SU-DHL-6 (cell line): ENCODE measurements around the gene THSD7A.

Source experiments
- H2AFZ ChIP-seq: fragments of 200-600 bp; sonication (generic); 2 replicates; pipeline ENCODE4 v1.6.1; 2014; ENCODE audit warnings: low read depth, mild to moderate bottlenecking, moderate library complexity, mixed read lengths, antibody characterized with exemption, low read length; ENCODE audit not compliant: severe bottlenecking
- H3F3A ChIP-seq: fragments of 200-600 bp; shearing (Covaris generic); 2 replicates; pipeline ENCODE4 v1.6.0; 2016; ENCODE audit warnings: antibody characterized with exemption, mild to moderate bottlenecking; ENCODE audit not compliant: insufficient read depth
- H3K27ac ChIP-seq: fragments of 200-600 bp; sonication (generic); 2 replicates; pipeline ENCODE4 v1.5.1; 2016; ENCODE audit warnings: low read depth, mild to moderate bottlenecking, low read length, moderate library complexity, mixed read lengths
- H3K27me3 ChIP-seq: fragments of 200-600 bp; sonication (generic), shearing (Covaris generic); 2 replicates; pipeline ENCODE4 v1.6.0; 2014; ENCODE audit warnings: mild to moderate bottlenecking, low read length
- H3K36me3 ChIP-seq: fragments of 200-600 bp; sonication (generic); 2 replicates; pipeline ENCODE4 v1.6.1; 2014; ENCODE audit warnings: mild to moderate bottlenecking, low read length, mixed read lengths
- H3K4me2 ChIP-seq: fragments of 300-600, 200-600 bp; shearing (Covaris generic), sonication (generic); 2 replicates; pipeline ENCODE4 v1.6.0; 2014; ENCODE audit warnings: low read length, low read depth, mild to moderate bottlenecking; ENCODE audit not compliant: poor library complexity, severe bottlenecking
- H3K4me3 ChIP-seq: fragments of 200-600 bp; sonication (generic); 2 replicates; pipeline ENCODE4 v1.5.1; 2014; ENCODE audit warnings: antibody characterized with exemption, low read length, mild to moderate bottlenecking, mixed read lengths; ENCODE audit not compliant: insufficient read depth, poor library complexity, severe bottlenecking
- H3K79me2 ChIP-seq: fragments of 200-600 bp; sonication (generic); 2 replicates; pipeline ENCODE4 v1.6.1; 2014; ENCODE audit warnings: mild to moderate bottlenecking, low read length, moderate library complexity; ENCODE audit not compliant: insufficient read depth
- H3K9ac ChIP-seq: fragments of 200-600 bp; sonication (generic); 2 replicates; pipeline ENCODE4 v1.7.0; 2014; ENCODE audit warnings: mild to moderate bottlenecking, low read length
- H3K9me2 ChIP-seq: fragments of 200-600 bp; sonication (generic); replicated peaks from 2 replicates; pipeline ENCODE4 v1.6.1; 2014; ENCODE audit warnings: low read length; ENCODE audit not compliant: insufficient read depth
- H3K9me3 ChIP-seq: fragments of 200-600 bp; sonication (generic); 2 replicates; pipeline ENCODE4 v1.6.1; 2014; ENCODE audit warnings: low read length, mixed read lengths; ENCODE audit not compliant: insufficient read depth
- H4K20me1 ChIP-seq: fragments of 200-600 bp; sonication (generic); 2 replicates; pipeline ENCODE4 v1.6.1; 2014; ENCODE audit warnings: low read depth, mild to moderate bottlenecking, antibody characterized with exemption, low read length, moderate library complexity, mixed read lengths
- CTCF ChIP-seq: fragments of 200-600 bp; sonication (generic); IDR thresholded peaks from one replicate; pipeline ENCODE4 v1.5.1; 2017; ENCODE audit warnings: antibody characterized with exemption, mild to moderate bottlenecking, low read length, moderate library complexity; ENCODE audit not compliant: insufficient read depth, poor library complexity, severe bottlenecking
- EZH2phosphoT487 ChIP-seq: fragments of 200-600 bp; sonication (generic), shearing (Covaris generic); conservative IDR thresholded peaks from 2 replicates; pipeline ENCODE4 v1.6.1; 2018; ENCODE audit warnings: mild to moderate bottlenecking, antibody characterized with exemption, low read length, moderate library complexity, mixed read lengths

THSD7A gene

GRCh38 chr7:11591055-11591633 is 240.9 kb downstream of the THSD7A start:
- no peak overlapping the region for H3K9ac ChIP-seq

GRCh38 chr7:11589251-11589650 is 242.7 kb downstream of the THSD7A start:
- Histone ChIP-seq H2AFZ (no peak overlapping the region), H3K36me3 (no peaks in the 10 kb centered on the region), H3K9ac (no peak overlapping the region)

More at GRCh38 chr7:11591055-11591633, 240.9 kb downstream of the THSD7A start:
- no peaks in the 10 kb centered on the region for H3K79me2 ChIP-seq
- H2AFZ ChIP-seq: no peak overlapping the region
- no peak overlapping the region for H3K4me3 ChIP-seq
- no peaks in the 10 kb centered on the region for H3K36me3 ChIP-seq
- H4K20me1 ChIP-seq: no peaks in the 10 kb centered on the region
- TF ChIP-seq CTCF: no peak
- no peak for TF ChIP-seq EZH2phosphoT487
- no peaks in the 10 kb centered on the region for H3K27me3 ChIP-seq
- H3K9me2 ChIP-seq: no peaks in the 10 kb centered on the region
- H3K4me2 ChIP-seq: no peak overlapping the region
- H3F3A ChIP-seq: no peaks in the 10 kb centered on the region
- H3K9me3 ChIP-seq: no peaks in the 10 kb centered on the region
- no peak overlapping the region for H3K27ac ChIP-seq

GRCh38 chr7:11587814-11588213 is 244.2 kb downstream of the THSD7A start:
- H3K79me2 ChIP-seq: no peaks in the 10 kb centered on the region
- H3K27ac ChIP-seq: no peak overlapping the region
- H3K9ac ChIP-seq: no peak overlapping the region
- TF ChIP-seq CTCF: no peak
- TF ChIP-seq EZH2phosphoT487: no peak
- no peaks in the 10 kb centered on the region for H3K9me3 ChIP-seq
- H3K36me3 ChIP-seq: no peaks in the 10 kb centered on the region
- H4K20me1 ChIP-seq: no peaks in the 10 kb centered on the region
- H3K27me3 ChIP-seq: no peaks in the 10 kb centered on the region
- no peaks in the 10 kb centered on the region for H3F3A ChIP-seq
- no peaks in the 10 kb centered on the region for H3K9me2 ChIP-seq
- H3K4me3 ChIP-seq: no peak overlapping the region
- no peak overlapping the region for H3K4me2 ChIP-seq
- no peak overlapping the region for H2AFZ ChIP-seq

More at GRCh38 chr7:11589251-11589650, 242.7 kb downstream of the THSD7A start:
- Histone ChIP-seq H3F3A (no peaks in the 10 kb centered on the region), H3K4me3 (no peak overlapping the region), H3K27me3 (no peaks in the 10 kb centered on the region), H4K20me1 (no peaks in the 10 kb centered on the region), H3K79me2 (no peaks in the 10 kb centered on the region), H3K9me3 (no peaks in the 10 kb centered on the region), H3K27ac (no peak overlapping the region), H3K4me2 (no peak overlapping the region), H3K9me2 (no peaks in the 10 kb centered on the region)
- no peak for TF ChIP-seq CTCF
- no peak for TF ChIP-seq EZH2phosphoT487
